Body of pancreas (tissue), 4 donors: Measurements from ENCODE around the gene PTH2R.

Experiments used
- CTCF ChIP-seq, 7 experiments: fragments of 450-650 bp in 4 of 7; fragments of 200-600 bp in 3 of 7; sonication (generic) in 3 of 7; IDR thresholded peaks; one replicate each; pipeline ENCODE4 v1.5.1; 2016 to 2019; ENCODE audit warnings: antibody characterized with exemption in 7 of 7
- POLR2A ChIP-seq, 3 donors: fragments of 450-650 bp; IDR thresholded peaks; one replicate each; pipeline ENCODE4 v1.6.1; 2016; ENCODE audit warnings: antibody characterized with exemption in 3 of 3, mild to moderate bottlenecking in 2 of 3

DNA sequence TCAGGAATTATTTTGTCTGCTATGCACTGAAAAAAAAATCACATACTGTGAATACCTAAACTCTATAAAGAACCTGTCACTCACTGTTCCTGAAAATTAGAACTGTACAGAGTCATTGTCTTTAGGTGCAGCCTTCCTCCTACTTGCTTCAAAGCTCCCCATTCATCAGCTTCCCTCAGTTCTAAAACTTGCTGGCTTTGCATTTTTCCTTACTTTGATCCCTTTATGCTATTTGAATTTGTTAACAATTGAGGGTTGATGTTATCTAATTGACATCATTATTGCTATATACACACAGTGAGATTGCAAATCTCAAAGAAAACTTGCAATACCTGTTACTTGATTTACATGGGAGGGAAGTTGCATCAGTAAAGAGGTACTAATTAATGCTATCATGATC lies 48.3 kb downstream of the PTH2R start:
- TF ChIP-seq CTCF (IDR thresholded peaks at IDR 0.05) (no peak), POLR2A (IDR thresholded peaks at IDR 0.05) (no peak)
